GM19351 (cell line): ENCODE measurements around the gene SLC10A3.

ENCODE experiments used
- ATAC-seq: cut with Tn5 transposase; IDR thresholded peaks from one replicate; pipeline ENCODE4 v1.9.1; 2021; ENCODE audit warnings: mild to moderate bottlenecking, moderate library complexity; ENCODE audit not compliant: unreplicated experiment

SLC10A3 gene

GRCh38 chrX:154490414-154491083 is at the start of gene SLC10A3:
Gene SLC10A3 (minus strand): TSS chrX:154490629. CDS start chrX:154488940, 1,689 bp downstream.
- ATAC-seq, result peak; percentile 71

GRCh38 chrX:154539077-154539476 is 48.6 kb upstream of the SLC10A3 start:
- no peak for ATAC-seq

- no peak for ATAC-seq
Measured at GRCh38 chrX:154535892-154536291, 45.5 kb upstream of the SLC10A3 start.

- ATAC-seq, result peak; percentile 95
Measured at GRCh38 chrX:154534526-154535322, 44.3 kb upstream of the SLC10A3 start.

GRCh38 chrX:154532690-154533089 is 42.3 kb upstream of the SLC10A3 start:
- ATAC-seq, result no peak

- no peak for ATAC-seq
Measured at GRCh38 chrX:154531626-154532025, 41.2 kb upstream of the SLC10A3 start.

- ATAC-seq, result no peak
Measured at GRCh38 chrX:154530286-154530685, 39.9 kb upstream of the SLC10A3 start.

GRCh38 chrX:154529206-154529612 is 38.8 kb upstream of the SLC10A3 start:
- ATAC-seq, result no peak

GRCh38 chrX:154526901-154527675 is 36.7 kb upstream of the SLC10A3 start:
- ATAC-seq, result peak; percentile 68

- ATAC-seq, result no peak
Measured at GRCh38 chrX:154525606-154526490, 35.4 kb upstream of the SLC10A3 start.

GRCh38 chrX:154519389-154519788 is 29.0 kb upstream of the SLC10A3 start:
- no peak for ATAC-seq

GRCh38 chrX:154517101-154517781 is 26.8 kb upstream of the SLC10A3 start:
- ATAC-seq, result no peak

GRCh38 chrX:154516656-154517100 is 26.2 kb upstream of the SLC10A3 start:
- peak; percentile 5 for ATAC-seq

GRCh38 chrX:154515966-154516655 is 25.7 kb upstream of the SLC10A3 start, which contains the start of gene FAM3A:
Gene FAM3A (minus strand): TSS chrX:154516232. CDS start chrX:154515772, 460 bp downstream.
- ATAC-seq, result peak; percentile 82

- no peak for ATAC-seq
Measured at GRCh38 chrX:154515090-154515965, 24.9 kb upstream of the SLC10A3 start.

- no peak for ATAC-seq
Measured at GRCh38 chrX:154513716-154514115, 23.3 kb upstream of the SLC10A3 start.

GRCh38 chrX:154512879-154513553 is 22.6 kb upstream of the SLC10A3 start:
- no peak for ATAC-seq

GRCh38 chrX:154511761-154512160 is 21.3 kb upstream of the SLC10A3 start:
- no peak for ATAC-seq
